ENCODE data around the gene HCFC2.
"Not testable (repeated sequence)": the region's sequence is repeated elsewhere in the genome, so short reads cannot be mapped to it uniquely, and the experiment has no call there.

HCFC2 gene

DNA sequence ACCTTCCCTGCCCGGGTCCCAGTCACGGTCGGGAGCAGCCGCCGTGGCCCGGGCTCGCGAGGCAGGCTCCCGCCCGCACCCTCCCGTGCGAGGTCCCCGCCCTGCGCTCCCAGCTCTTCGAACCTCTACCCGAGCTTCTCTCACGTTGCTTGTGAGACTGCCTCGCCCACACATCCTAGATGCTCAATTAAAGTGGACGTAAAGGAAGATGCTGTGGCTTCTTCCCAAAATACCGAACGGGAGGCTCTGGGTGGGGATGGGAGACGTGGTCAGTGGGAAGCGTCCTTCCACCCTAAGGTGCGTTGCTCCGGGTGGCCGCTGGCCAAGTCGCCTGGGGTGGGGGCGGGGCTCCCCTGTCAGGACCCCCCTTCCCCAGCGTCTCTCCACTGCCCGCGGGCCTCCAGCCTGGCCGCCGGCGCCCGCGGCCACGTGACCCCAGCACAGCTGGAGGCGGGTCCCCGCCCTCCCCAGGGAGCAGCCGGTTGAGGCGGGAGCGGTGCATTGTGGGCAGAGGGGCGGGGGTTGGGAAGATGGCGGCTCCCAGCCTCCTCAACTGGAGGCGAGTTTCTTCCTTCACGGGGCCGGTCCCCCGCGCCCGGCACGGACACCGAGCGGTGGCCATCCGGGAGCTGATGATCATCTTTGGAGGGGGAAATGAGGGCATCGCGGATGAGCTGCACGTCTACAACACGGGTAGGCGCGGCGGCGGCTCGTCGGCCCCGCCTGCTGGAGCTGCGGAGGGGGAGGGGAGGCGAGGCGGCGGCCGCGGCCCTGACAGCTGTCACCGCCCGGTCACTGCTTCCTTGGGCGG lies at the start of gene HCFC2:
TSS of gene HCFC2 (plus strand) at position 501 of the 811 bp plus-strand sequence. CDS start at position 531, 30 bp downstream.
- peak; percentile 92 for DNase-seq

DNA sequence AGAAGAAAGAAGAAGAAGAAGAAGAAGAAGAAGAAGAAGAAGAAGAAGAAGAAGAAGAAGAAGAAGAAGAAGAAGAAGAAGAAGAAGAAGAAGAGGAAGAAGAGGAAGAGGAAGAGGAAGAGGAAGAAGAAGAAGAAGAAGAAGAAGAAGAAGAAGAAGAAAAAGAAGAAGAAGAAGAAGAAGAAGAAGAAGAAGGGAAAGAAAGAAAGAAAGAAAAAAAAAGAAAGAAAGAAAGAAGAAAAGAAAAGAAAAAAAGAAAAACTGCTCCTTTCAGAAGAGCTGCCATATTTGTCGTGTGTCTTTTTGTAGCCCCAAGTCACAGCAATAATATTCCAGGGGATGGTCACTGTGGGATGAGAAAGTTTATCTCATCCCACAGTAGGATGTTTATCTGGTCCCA lies 42.5 kb upstream of the HCFC2 start:
- not testable (repeated sequence) for DNase-seq

DNA sequence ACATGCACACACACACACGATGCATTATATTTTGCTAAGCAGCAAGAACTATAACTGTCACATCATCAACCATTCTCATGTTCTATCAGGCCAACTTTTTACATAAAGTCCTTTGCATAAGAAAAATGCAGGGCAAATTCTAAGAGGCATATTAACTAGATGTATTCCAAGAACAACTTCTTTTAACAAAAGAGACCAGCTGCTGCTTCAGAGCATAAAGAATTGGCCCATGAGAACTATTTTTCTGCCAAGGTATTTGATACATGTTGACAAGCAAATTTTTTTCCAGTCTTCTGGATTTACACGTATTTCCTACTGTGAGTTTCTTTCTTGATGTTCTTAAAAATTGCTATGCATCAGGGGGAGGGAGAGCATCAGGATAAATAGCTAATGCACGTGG lies 41.5 kb upstream of the HCFC2 start:
- no peak for DNase-seq

DNA sequence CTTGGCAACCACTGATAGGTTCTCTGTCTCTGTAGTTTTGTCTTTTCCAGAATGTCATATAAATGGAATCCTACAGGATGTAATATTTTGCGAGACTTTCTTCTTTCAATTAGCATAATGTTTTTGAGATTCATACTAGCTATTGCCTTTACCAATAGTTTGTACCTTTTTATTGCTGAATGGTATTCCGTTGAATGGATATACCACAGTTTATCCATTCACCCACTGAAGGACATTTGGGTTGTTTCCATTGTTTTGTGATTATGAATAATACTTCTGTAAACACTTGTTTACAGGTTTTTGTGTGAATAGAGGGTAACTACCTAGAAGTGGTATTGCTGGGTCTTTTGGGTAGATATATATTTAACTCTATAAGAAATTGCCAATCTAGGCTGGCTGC lies 40.6 kb upstream of the HCFC2 start:
- DNase-seq: no peak

GRCh38 chr12:104024348-104024747 lies 40.0 kb upstream of the HCFC2 start:
- DNase-seq: no peak

DNA sequence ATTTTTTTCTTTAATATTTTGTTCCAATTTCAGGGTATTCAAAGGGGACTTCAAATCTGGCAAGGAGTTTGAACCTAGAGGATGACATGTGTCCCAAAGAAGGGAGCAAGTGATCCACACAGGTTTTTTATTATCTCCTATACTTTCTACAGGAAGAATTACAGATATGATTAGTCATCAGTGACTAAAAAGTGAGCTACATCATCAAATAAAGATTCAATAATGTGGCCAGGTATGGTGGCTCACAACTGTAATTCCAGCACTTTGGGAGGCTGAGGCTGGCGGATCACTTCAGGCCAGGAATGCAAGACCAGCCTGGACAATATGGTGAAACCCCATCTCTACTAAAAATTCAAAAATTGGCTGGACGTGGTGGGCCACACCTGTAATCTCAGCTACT lies 38.6 kb upstream of the HCFC2 start:
- no peak for DNase-seq

DNA sequence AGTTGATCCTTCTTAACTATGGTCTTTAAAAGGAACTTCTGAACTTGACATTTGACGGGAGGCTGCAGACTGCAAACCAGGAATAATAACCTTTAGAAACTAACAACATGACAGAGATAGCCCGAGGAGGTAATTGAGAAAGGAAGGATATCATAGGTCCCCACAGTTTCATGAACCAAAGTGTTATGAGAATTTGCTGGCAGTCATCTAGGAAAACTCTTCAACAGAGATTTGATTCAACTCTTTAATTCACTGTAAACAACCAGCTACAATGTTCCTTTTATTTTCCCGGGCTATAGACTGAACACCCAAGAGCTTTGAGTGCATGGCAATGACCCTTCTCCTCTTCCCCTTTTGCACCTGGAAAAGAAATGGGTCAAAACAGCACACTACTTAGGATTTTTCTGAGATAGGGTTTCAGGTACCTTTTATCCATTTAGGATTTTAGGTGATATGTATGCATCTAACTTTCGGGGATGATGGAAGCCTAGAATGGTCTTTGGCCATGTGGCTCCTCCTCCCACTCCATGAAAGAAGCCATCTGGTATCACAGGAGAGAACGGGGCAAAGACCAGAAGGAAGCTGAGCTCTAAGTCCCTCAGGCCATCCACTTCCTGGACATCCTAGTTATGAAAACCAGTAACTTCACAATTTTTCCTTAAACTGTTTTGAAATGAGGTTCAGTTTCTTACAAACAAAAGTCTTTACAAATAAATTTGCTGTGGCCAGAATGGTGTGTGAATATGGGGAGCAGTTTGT lies 37.3 kb upstream of the HCFC2 start:
- no peak for DNase-seq

DNA sequence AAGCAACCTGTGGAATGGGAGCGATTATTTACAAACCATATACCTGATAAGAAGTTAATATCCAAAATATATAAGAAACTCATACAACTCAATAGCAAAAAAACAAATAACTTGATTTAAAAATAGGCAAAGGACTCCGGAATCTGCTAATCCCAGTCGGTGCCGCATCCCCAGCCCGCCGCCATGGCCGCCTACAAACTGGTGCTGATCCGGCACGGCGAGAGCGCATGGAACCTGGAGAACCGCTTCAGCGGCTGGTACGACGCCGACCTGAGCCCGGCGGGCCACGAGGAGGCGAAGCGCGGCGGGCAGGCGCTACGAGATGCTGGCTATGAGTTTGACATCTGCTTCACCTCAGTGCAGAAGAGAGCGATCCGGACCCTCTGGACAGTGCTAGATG lies 33.7 kb upstream of the HCFC2 start:
- DNase-seq: not testable (repeated sequence)

GRCh38 chr12:104036143-104036542 lies 28.2 kb upstream of the HCFC2 start:
- DNase-seq: not testable (repeated sequence)

DNA sequence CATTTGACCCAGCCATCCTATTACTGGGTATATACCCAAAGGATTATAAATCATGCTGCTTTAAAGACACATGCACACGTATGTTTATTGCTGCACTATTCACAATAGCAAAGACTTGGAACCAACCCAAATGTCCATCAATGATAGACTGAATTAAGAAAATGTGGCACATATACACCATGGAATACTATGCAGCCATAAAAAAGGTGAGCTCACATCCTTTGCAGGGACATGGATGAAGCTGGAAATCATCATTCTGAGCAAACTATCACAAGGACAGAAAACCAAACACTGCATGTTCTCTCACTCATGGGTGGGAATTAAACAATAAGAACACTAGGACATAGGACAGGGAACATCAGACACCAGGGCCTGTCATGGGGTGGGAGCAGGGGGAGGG lies 24.6 kb upstream of the HCFC2 start:
- not testable (repeated sequence) for DNase-seq

DNA sequence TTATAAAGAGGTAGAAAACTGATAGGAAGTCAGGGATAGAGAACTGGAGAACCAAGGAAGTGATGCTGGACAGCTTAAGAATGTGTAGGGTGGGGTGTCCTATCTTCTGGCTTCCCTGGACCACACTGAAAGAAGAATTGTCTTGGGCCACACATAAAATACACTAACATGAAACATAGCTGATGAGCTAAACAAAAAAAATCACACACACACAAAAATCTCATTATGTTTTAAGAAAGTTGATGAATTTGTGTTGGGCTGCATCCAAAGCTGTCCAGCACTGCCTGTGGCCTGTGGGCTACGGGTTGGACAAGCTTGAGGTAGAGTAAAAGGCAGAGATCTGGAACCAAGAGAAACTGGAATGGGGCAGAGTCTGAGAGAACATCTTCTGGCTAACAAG lies 21.8 kb upstream of the HCFC2 start:
- DNase-seq: no peak

GRCh38 chr12:104044158-104044557 lies 20.2 kb upstream of the HCFC2 start:
- no peak for DNase-seq

- DNase-seq: no peak
Measured at GRCh38 chr12:104046306-104046705, 18.0 kb upstream of the HCFC2 start.

DNA sequence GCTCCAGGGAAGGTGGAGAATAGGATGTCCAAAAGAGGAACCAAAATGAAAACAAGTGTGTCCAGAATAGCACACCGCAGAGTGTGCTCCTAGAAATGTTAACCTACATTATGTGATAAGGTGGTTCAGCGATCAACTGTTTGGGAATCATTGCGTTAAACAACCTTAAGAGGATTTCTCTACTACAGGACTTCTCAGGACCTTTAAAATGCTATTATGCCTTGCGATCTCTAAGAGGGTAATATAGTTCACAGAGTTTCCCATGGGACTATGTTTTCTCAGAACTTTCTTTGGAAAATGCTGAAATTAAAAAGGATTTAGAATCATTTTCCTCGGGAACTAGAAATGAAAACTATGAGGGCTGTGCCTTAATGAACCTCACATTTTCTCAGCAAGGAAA lies 16.2 kb upstream of the HCFC2 start:
- DNase-seq: no peak

DNA sequence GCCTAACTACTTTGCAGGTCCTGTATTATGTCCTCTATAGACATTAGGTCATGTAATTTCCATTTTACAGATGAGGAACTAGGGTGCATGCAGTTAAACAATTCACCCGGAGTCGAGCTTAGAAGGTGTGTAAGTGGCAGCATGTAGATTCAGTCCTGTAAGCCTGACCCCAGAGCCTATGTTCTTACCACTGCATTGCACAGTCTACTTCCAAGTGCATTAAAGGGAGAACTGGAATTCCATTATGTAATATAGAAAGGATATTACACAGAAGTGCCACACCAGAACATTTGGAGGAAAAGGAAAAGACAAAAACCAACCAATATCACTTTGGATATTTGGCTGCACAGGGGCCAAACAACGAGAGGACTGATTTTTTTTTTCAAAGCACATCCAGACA lies 15.5 kb upstream of the HCFC2 start:
- DNase-seq: no peak

- no peak for DNase-seq
Measured at GRCh38 chr12:104049278-104049902, 14.9 kb upstream of the HCFC2 start.

GRCh38 chr12:104049903-104050356 lies 14.4 kb upstream of the HCFC2 start, which contains the start of gene GLT8D2:
Gene GLT8D2, minus strand, starts transcription at chr12:104050187. Its CDS starts 30,539 bp downstream, at chr12:104019648.
- no peak for DNase-seq

DNA sequence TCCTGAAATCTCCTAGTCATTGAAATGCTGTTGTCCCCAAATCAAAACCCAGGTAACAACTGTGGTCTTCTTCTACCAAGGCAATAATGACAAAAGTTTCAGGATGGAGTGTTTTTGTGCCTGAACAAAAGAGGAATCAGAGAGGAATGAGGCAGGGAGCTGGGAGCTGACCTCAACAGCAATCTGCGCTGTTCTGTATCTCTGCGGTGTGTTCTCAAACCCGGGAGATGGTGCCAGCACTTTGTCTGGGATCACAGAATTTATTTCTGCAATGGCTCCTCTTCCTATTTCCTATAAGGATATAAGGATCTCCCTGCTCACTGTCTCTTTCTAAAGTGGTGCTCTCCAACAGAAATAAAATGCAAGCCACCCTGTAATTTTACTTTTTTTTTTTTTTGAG lies 13.9 kb upstream of the HCFC2 start:
- no peak for DNase-seq

- no peak for DNase-seq
Measured at GRCh38 chr12:104054681-104055346, 9.5 kb upstream of the HCFC2 start.

GRCh38 chr12:104055686-104056388 lies 8.5 kb upstream of the HCFC2 start:
- DNase-seq: no peak

DNA sequence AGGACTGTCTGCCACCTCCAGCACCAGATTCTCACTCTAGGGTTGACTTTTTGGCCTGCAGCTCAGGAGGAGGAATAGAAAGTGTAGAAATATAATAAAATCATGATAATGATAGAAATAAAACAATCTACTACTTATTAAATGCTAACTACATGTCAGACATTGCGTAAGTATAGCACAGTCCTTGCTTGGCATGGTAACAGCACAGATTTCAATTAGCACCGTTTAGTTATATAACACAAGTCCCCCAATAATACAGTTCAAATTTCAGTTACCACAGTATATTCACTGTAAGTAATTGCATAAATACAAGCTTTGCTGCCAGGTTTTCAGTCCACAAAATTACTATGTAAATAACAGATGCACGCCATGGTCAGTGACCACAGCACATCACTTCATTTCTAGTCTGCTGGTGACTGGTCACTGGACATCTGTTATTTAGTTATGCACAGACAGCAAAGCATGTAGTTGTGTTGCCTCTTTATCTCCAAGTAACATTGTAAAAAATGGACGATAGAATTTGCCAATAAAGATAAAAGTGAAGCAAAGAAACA lies 7.8 kb upstream of the HCFC2 start:
- no peak for DNase-seq

DNA sequence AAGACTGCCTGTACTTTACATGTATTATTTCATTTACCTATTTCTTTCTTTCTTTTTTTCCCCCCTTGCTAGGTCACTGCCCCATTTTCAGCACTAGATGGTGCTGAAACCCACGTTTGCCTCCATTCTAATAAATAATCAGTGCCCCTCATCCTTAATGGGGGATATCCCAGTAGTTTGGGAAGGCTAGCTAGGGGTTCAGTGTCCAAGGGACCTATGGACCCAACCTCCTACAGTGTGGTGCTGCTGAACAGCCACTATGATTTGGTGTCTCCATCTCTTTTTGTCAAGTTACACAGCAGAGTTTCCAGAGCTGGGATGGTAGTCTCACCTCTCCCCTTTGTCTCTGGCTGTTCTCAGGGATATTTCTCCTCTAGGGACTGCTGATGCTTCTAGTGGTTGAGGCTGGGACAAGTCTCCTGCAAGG lies 6.5 kb upstream of the HCFC2 start:
- DNase-seq: peak; percentile 14
